Karpas-422 (cell line): ENCODE data around the gene UBE2D1. TPM values are rescaled to one million over a fixed set of nuclear protein-coding genes. Genes with fewer than 3 reads are reported as not detected.

Experiments used
- DNase-seq: peaks from one replicate; pipeline ENCODE4 v3.0.0-alpha.2; 2015
- H2AFZ ChIP-seq: fragments of 200-600 bp; sonication (generic); 2 replicates; pipeline ENCODE4 v1.6.1; 2014; ENCODE audit warnings: antibody characterized with exemption, low read length, mixed read lengths
- H3K27ac ChIP-seq: fragments of 200-600 bp; sonication (generic); 2 replicates; pipeline ENCODE4 v1.5.1; 2014; ENCODE audit warnings: mild to moderate bottlenecking, low read length, moderate library complexity
- H3K27me3 ChIP-seq: fragments of 200-600 bp; sonication (generic); 2 replicates; pipeline ENCODE4 v1.6.1; 2014; ENCODE audit warnings: low read length, mixed read lengths
- H3K36me3 ChIP-seq: fragments of 200-600 bp; sonication (generic); 2 replicates; pipeline ENCODE4 v1.6.1; 2014; ENCODE audit warnings: low read length, mixed read lengths; ENCODE audit not compliant: insufficient read depth
- H3K4me1 ChIP-seq: fragments of 200-600 bp; sonication (generic); 2 replicates; pipeline ENCODE4 v1.6.1; 2014; ENCODE audit warnings: mild to moderate bottlenecking, low read length, mixed read lengths
- H3K4me2 ChIP-seq: fragments of 200-600 bp; sonication (generic); 2 replicates; pipeline ENCODE4 v1.6.1; 2014; ENCODE audit warnings: low read length, low read depth, mild to moderate bottlenecking; ENCODE audit not compliant: poor library complexity, severe bottlenecking
- H3K4me3 ChIP-seq: fragments of 200-600 bp; sonication (generic); 2 replicates; pipeline ENCODE4 v1.5.1; 2014; ENCODE audit warnings: mild to moderate bottlenecking, antibody characterized with exemption, low read length, mixed read lengths
- H3K79me2 ChIP-seq: fragments of 200-600 bp; sonication (generic); 2 replicates; pipeline ENCODE4 v1.6.1; 2014; ENCODE audit warnings: mild to moderate bottlenecking, low read length, mixed read lengths
- H3K9ac ChIP-seq: fragments of 200-600 bp; sonication (generic); 2 replicates; pipeline ENCODE4 v1.6.0; 2014; ENCODE audit warnings: low read length
- H3K9me2 ChIP-seq: fragments of 200-600 bp; sonication (generic), shearing (Covaris generic); replicated peaks from 2 replicates; pipeline ENCODE4 v1.6.0; 2014; ENCODE audit warnings: mild to moderate bottlenecking, low read length, moderate library complexity; ENCODE audit not compliant: insufficient read depth
- H3K9me3 ChIP-seq: fragments of 300-700, 200-600 bp; sonication (generic); 2 replicates; pipeline ENCODE4 v1.6.1; 2014; ENCODE audit warnings: low read length, mixed read lengths
- H4K20me1 ChIP-seq: fragments of 200-600 bp; sonication (generic); 2 replicates; pipeline ENCODE4 v1.6.1; 2014; ENCODE audit warnings: mild to moderate bottlenecking, antibody characterized with exemption, low read length, low read depth; ENCODE audit not compliant: insufficient read depth
- total RNA-seq: library from RNA; depleted of rRNA; stranded (reverse); fragments of >200 nt; shearing (Covaris generic); gene quantifications from 2 replicates; pipeline ENCODE4 v1.2.3, GENCODE V29; 2014; ENCODE audit warnings: low replicate concordance; rRNA removed

UBE2D1 gene
- total RNA-seq, result 3.4 and 12.7 TPM in 2 replicates

DNA sequence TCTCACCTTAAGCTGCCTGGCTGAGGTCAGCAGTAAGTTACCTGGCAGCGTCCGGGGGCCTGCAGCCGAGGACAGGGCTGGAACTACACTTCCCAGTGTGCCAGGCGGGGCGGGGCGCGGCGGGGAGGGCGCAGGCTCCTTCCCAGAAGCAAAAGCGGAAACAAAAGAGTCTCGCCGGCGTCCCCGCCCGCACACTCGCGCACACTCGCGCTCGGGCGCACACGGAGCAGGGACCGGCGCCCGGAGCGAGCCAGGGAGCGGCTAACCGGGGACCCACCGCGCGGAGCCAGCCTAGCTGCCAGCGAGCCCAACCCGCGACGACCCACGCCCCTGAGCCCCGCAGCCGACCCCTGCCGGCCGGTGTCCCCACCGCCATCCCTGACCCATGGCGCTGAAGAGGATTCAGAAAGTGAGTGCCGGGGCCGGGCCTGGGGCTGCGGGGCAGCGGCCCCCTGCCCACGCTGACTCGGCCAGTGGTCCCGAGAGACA is at the start of gene UBE2D1:
UBE2D1 (plus strand) TSS at position 190 of the 489 bp plus-strand sequence; CDS start at position 386, 196 bp downstream.
- Histone ChIP-seq H3K4me1 (peaks cover 18% of the 10 kb centered on the region), H3K27me3 (peaks cover 4% of the 10 kb centered on the region; the same call in 1 of the 2 replicates), H3K4me3 (peak within 1 kb of the TSS; percentile 96), H3K9me2 (no peaks in the 10 kb centered on the region), H3K9me3 (no peaks in the 10 kb centered on the region), H3K27ac (no peak within 1 kb of the TSS), H3K4me2 (peak within 1 kb of the TSS; percentile 91), H2AFZ (peak within 1 kb of the TSS; percentile 94), H3K79me2 (no peaks in the 10 kb centered on the region), H4K20me1 (peaks cover 19% of the 10 kb centered on the region), H3K9ac (peak within 1 kb of the TSS; percentile 89), H3K36me3 (no peaks in the 10 kb centered on the region)
- peak; percentile 92 for DNase-seq

DNA sequence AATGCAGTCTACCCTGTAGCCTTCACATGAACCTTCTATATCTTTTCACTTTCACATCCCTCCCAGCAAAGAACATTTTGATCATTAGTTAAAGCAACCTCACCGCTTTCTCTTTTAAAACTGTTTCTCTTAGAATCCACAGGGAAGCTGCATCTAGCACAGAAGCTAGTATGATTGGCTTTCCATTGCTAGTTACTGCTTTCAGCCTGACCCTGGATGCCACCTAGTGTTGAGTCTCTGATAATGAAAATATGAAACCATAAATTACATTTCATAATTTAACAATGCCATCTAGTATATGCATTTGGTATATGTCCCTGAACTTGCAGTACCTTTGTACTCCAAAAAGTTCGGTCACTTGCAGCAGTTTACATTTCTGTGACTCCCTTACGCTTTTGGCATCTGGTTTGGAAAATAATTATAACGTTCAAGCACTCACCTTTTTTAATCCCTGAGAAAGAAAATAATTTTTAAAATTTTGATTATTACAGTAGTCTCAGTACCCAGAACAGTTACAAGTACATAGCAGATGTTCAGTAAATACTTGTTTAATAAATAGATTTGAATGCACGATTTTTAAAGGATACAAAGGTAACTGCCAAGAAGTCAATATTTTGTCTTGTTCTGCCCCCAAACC is 43.1 kb upstream of the UBE2D1 start:
- H2AFZ ChIP-seq, result no peak overlapping the region
- H3K4me3 ChIP-seq, result no peak overlapping the region
- H3K4me1 ChIP-seq, result no peaks in the 10 kb centered on the region
- no peaks in the 10 kb centered on the region for H3K9me2 ChIP-seq
- H3K9ac ChIP-seq, result no peak overlapping the region
- H3K9me3 ChIP-seq, result no peaks in the 10 kb centered on the region
- no peaks in the 10 kb centered on the region for H3K79me2 ChIP-seq
- no peak overlapping the region for H3K27ac ChIP-seq
- H3K4me2 ChIP-seq, result no peak overlapping the region
- H3K27me3 ChIP-seq, result no peaks in the 10 kb centered on the region
- DNase-seq, result peak; percentile 82
- H3K36me3 ChIP-seq, result peaks cover 19% of the 10 kb centered on the region; the same call in 1 of the 2 replicates
- H4K20me1 ChIP-seq, result no peaks in the 10 kb centered on the region

DNA sequence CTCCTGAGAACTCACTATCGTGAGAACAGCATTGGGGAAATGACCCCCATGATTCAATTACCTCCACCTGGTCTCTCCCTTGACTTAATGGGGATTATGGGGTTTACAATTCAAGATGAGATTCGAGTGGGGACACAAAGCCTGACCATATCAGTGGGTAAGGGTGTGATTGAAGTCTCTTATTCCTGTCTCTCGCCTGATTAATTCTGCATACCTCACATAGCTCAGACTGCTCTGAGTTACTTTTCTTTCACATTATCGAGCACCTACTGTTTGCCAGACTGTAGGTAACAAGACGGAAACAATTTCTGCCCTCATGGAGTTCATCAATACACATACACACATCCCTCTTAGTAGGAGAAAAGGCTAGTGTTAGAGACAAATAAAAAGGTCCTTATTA is 40.8 kb upstream of the UBE2D1 start:
- Histone ChIP-seq H3K9ac (no peak overlapping the region), H4K20me1 (no peaks in the 10 kb centered on the region), H3K27ac (no peak overlapping the region), H3K79me2 (no peaks in the 10 kb centered on the region), H3K9me2 (no peaks in the 10 kb centered on the region), H3K27me3 (no peaks in the 10 kb centered on the region), H3K36me3 (peaks cover 13% of the 10 kb centered on the region; the same call in 1 of the 2 replicates), H3K4me1 (no peaks in the 10 kb centered on the region), H2AFZ (no peak overlapping the region), H3K9me3 (no peaks in the 10 kb centered on the region), H3K4me3 (no peak overlapping the region), H3K4me2 (no peak overlapping the region)
- no peak for DNase-seq

DNA sequence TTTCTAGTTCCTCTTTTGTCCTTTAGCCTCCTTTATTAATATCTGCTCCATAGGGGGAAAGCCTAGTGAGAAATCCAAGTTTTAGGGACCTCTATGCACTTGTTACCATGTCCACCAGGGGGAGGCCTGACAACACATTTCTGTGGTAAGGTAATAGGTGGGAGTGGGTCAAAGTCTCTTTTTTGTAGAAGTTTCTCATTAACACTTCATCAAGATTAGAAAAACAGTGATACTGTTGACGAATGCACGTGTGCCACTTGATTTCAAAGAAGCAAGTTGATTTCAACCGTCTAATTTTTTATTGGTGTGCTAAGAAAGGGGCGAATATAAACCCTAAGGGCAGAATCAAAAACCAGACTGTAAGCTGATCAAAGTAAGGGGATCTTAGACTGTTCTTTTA is 35.2 kb upstream of the UBE2D1 start:
- no peaks in the 10 kb centered on the region for H4K20me1 ChIP-seq
- no peak overlapping the region for H3K4me2 ChIP-seq
- no peaks in the 10 kb centered on the region for H3K27me3 ChIP-seq

DNA sequence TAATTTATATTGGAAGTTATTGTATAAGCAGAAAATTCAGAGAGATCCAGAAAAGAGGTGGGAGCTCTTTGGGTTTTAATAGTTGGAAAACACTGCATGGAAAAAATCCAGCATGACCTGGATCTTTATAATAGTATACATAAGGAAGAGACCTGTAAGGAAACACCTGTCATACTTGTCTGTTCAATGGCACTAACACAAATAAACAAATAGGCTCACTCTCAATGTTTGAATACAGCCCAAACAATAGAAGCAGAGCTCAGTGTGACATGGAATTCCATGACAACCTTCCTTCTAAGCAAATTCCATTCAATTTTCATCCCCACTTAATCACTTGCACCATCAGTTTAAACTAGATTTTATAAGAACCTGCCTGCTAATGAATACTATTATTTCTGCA is 34.1 kb upstream of the UBE2D1 start:
- no peaks in the 10 kb centered on the region for H3K36me3 ChIP-seq
- H3K27me3 ChIP-seq, result no peaks in the 10 kb centered on the region
- H4K20me1 ChIP-seq, result no peaks in the 10 kb centered on the region
- H3K27ac ChIP-seq, result no peak overlapping the region
- no peak overlapping the region for H2AFZ ChIP-seq
- no peak overlapping the region for H3K4me3 ChIP-seq
- no peak overlapping the region for H3K4me2 ChIP-seq
- no peaks in the 10 kb centered on the region for H3K9me2 ChIP-seq
- no peaks in the 10 kb centered on the region for H3K9me3 ChIP-seq
- H3K9ac ChIP-seq, result no peak overlapping the region
- H3K4me1 ChIP-seq, result no peaks in the 10 kb centered on the region
- no peaks in the 10 kb centered on the region for H3K79me2 ChIP-seq
- no peak for DNase-seq

More for the DNA sequence above, 35.2 kb upstream of the UBE2D1 start:
- H3K4me1 ChIP-seq, result no peaks in the 10 kb centered on the region
- no peaks in the 10 kb centered on the region for H3K9me3 ChIP-seq
- DNase-seq, result peak; percentile 82
- no peak overlapping the region for H3K27ac ChIP-seq
- H3K36me3 ChIP-seq, result no peaks in the 10 kb centered on the region
- no peaks in the 10 kb centered on the region for H3K79me2 ChIP-seq
- no peak overlapping the region for H2AFZ ChIP-seq
- H3K4me3 ChIP-seq, result no peak overlapping the region
- H3K9me2 ChIP-seq, result no peaks in the 10 kb centered on the region
- no peak overlapping the region for H3K9ac ChIP-seq

DNA sequence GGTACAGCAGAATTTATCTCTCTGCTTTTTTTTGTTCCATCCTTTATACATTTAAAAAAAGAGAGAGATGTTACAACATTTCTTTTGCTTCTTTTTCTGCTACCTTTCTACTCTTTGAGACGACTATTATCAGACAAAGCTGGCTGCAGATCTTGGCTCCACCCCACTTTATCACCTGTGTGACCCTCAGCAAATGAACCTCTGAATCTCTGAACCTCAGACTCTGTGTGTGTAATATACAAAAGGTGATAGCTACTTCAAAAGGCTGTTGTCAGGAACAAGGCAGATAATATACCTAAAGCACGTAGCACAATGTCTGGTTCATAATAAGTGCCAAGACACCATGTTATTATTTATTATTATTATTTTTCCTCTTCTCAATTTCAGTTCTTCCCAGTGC is 32.6 kb upstream of the UBE2D1 start:
- Histone ChIP-seq H2AFZ (no peak overlapping the region), H3K36me3 (no peaks in the 10 kb centered on the region), H3K27me3 (no peaks in the 10 kb centered on the region), H4K20me1 (no peaks in the 10 kb centered on the region), H3K4me1 (no peaks in the 10 kb centered on the region), H3K4me2 (no peak overlapping the region), H3K27ac (no peak overlapping the region), H3K9me3 (no peaks in the 10 kb centered on the region), H3K9ac (no peak overlapping the region), H3K79me2 (no peaks in the 10 kb centered on the region), H3K9me2 (no peaks in the 10 kb centered on the region), H3K4me3 (no peak overlapping the region)
- DNase-seq, result no peak

DNA sequence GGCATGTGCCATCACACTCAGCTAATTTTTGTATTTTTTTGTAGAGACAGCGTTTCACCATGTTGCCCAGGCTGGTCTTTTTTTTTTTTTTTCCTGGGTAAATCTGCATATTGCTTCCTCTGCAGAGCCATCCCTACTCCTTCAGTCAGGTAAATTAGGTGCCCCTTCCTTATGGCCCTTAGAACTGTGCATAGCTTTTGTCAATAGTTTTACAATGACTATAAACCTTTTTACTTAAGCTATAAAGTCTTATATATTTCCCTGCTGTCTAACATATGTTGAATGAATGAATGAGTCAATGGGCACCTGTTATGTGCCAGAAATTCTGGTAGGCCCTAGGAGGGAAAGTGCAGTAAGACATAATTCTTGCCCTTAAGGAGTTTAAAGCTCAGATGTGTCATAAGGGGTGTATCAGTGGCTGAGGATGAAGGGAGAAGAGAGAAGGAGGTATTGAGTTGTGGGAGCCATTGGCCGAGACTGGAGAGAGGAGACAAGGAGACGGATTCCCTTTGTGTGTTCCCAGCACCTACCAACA is 30.6 kb upstream of the UBE2D1 start:
- DNase-seq, result no peak
- Histone ChIP-seq H3K9ac (no peak overlapping the region), H3K36me3 (no peaks in the 10 kb centered on the region), H3K79me2 (no peaks in the 10 kb centered on the region), H3K9me3 (no peaks in the 10 kb centered on the region), H3K4me1 (no peaks in the 10 kb centered on the region), H3K27me3 (no peaks in the 10 kb centered on the region), H3K4me2 (no peak overlapping the region), H3K9me2 (no peaks in the 10 kb centered on the region), H3K4me3 (no peak overlapping the region), H4K20me1 (no peaks in the 10 kb centered on the region), H3K27ac (no peak overlapping the region), H2AFZ (no peak overlapping the region)

DNA sequence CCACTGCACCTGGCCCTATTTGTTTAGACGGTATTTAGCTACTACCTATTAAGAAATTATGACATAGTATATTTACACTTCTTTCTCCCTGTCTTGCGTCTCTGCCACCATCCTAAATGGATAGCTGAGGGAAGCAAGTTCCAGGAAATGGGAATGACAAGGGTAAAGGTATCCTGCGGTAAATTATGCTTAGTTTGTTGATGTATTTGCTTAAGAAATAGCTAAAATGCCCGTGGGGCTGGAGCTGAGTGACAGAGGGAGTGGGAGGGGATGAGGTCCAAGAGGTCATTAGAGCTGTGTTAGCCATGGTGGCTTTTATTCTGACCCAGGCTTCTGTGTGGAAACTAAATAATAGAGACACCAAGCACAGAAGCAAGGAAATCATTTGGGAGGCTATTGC is 29.0 kb upstream of the UBE2D1 start:
- H3K4me2 ChIP-seq, result no peak overlapping the region
- no peaks in the 10 kb centered on the region for H3K36me3 ChIP-seq
- H3K9me2 ChIP-seq, result no peaks in the 10 kb centered on the region
- no peak overlapping the region for H3K4me3 ChIP-seq
- no peaks in the 10 kb centered on the region for H3K27me3 ChIP-seq
- no peak overlapping the region for H3K27ac ChIP-seq
- no peak for DNase-seq
- H4K20me1 ChIP-seq, result no peaks in the 10 kb centered on the region
- no peak overlapping the region for H2AFZ ChIP-seq
- H3K4me1 ChIP-seq, result no peaks in the 10 kb centered on the region
- no peak overlapping the region for H3K9ac ChIP-seq
- H3K79me2 ChIP-seq, result no peaks in the 10 kb centered on the region
- no peaks in the 10 kb centered on the region for H3K9me3 ChIP-seq
